Left ventricle myocardium inferior (tissue), 1 donor: ENCODE data around the gene TCF4. TPM values are rescaled to one million over a fixed set of nuclear protein-coding genes. Genes with fewer than 3 reads are reported as not detected.
A peak's percentile ranks its signal among the peaks of the same experiment; 100 is the strongest.

Experiments used
- DNase-seq: peaks from one replicate; pipeline ENCODE4 v3.0.0-alpha.2; 2020
- H3K27ac ChIP-seq: fragments of 200-600 bp; replicated peaks from 2 replicates; pipeline ENCODE4 v1.8.0; 2021
- H3K27me3 ChIP-seq: fragments of 200-600 bp; 2 replicates; pipeline ENCODE4 v1.8.0; 2021; ENCODE audit warnings: low read depth
- H3K36me3 ChIP-seq: fragments of 200-600 bp; 2 replicates; pipeline ENCODE4 v1.8.0; 2021
- H3K4me1 ChIP-seq: fragments of 200-600 bp; 2 replicates; pipeline ENCODE4 v1.8.0; 2021
- H3K4me3 ChIP-seq: fragments of 200-600 bp; 2 replicates; pipeline ENCODE4 v1.8.0; 2021; ENCODE audit warnings: mild to moderate bottlenecking, moderate library complexity
- H3K9me3 ChIP-seq: fragments of 200-600 bp; replicated peaks from 2 replicates; pipeline ENCODE4 v1.8.0; 2021
- CTCF ChIP-seq: fragments of 200-600 bp; IDR thresholded peaks from 2 replicates; pipeline ENCODE4 v1.8.0; 2021; ENCODE audit warnings: antibody characterized with exemption, mild to moderate bottlenecking, borderline replicate concordance
- intact Hi-C: fragments of 100-400 bp; cut with micrococcal nuclease; formaldehyde crosslinking; loops from one replicate; pipeline ENCODE4 v1.11.0; 2022
- total RNA-seq: library from RNA; stranded (reverse); fragmentation: NEBNext Ultra II Directional; extraction: Animal tissue kit (Norgen Biotek cat#: 25700); gene quantifications from one replicate; pipeline ENCODE4 v1.2.1, GENCODE V29; 2021
- donor health status: DM: no; HTN: yes; CAD: no; lungs with severe emphysema.

The TCF4 gene
- total RNA-seq, 1 donor from 2014 or later: 58.9 TPM

DNA sequence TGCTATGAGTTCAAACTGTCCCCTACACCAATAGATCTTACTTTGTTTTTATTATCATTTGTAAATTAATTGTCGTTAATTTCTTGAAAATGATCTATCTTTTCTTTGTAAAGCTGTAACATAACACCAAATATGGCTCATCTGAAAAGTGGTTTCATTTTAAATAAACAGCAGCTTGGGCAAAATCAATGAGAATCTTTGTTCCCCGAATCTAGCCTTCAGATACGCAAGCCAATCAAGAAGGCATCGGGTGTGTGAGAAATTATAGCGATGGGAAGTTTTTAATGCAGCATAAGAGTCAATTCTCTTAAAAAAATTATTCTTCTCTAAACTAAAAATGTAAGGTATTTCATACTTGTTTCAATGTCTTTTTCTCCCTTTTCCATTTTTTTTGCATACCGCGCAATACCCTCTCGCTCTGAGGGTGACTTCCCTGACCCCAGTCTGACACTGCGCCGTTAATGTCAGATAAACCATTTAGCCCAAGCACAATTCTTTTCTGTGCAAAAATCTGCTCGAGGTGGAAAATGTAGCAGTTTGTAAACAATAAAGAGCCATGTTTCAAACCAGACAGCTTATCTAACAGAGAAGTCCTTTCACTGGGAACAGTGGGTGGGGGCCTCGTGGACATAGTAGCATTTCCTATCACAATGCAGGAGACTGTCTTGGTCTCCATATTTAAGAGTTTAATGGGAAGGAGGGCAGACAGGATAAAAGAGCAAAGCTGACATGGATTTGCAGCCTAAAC is 129.4 kb downstream of the TCF4 start:
- Histone ChIP-seq H3K4me3 (no peak overlapping the region), H3K27ac (no peak overlapping the region), H3K4me1 (no peaks in the 10 kb centered on the region), H3K9me3 (no peaks in the 10 kb centered on the region), H3K27me3 (no peaks in the 10 kb centered on the region), H3K36me3 (peaks cover 4% of the 10 kb centered on the region)
- DNase-seq: no peak
- intact Hi-C loops: no loop called here
- TF ChIP-seq CTCF: no peak

GRCh38 chr18:55457028-55457427 is 131.0 kb downstream of the TCF4 start:
- intact Hi-C loops: no loop called here
- TF ChIP-seq CTCF: no peak
- H3K27ac ChIP-seq: no peak overlapping the region

GRCh38 chr18:55455938-55456337 is 132.1 kb downstream of the TCF4 start:
- intact Hi-C loops: no loop called here
- Histone ChIP-seq H3K9me3 (no peaks in the 10 kb centered on the region), H3K4me1 (peaks cover 20% of the 10 kb centered on the region), H3K4me3 (no peak overlapping the region), H3K27me3 (no peaks in the 10 kb centered on the region), H3K27ac (no peak overlapping the region), H3K36me3 (no peaks in the 10 kb centered on the region)
- DNase-seq: no peak
- no peak for TF ChIP-seq CTCF

More at GRCh38 chr18:55457028-55457427, 131.0 kb downstream of the TCF4 start:
- no peaks in the 10 kb centered on the region for H3K9me3 ChIP-seq
- H3K27me3 ChIP-seq: no peaks in the 10 kb centered on the region
- DNase-seq: no peak
- H3K4me1 ChIP-seq: peaks cover 12% of the 10 kb centered on the region
- H3K36me3 ChIP-seq: no peaks in the 10 kb centered on the region
- H3K4me3 ChIP-seq: no peak overlapping the region

DNA sequence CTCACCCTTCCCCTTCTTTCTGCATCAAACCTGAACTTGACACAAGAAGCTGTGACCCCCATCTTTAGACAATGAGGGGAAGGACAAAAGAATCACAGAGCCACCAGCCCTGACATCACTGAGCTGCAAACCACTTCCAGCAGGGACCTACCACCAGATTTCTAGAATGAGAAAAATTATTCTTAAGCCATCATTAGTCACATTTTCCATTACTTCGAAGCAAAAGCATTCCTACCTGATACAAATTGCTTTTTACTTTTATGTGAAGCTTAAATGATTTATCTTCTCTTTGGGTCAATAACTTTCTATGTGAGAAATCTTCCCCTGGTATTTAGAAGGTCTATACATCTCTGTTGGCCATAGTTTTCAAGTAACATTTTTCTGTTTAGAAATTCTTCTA is 134.8 kb downstream of the TCF4 start:
- no peaks in the 10 kb centered on the region for H3K36me3 ChIP-seq
- peak overlapping the region; percentile 47 for H3K27ac ChIP-seq
- intact Hi-C loops: no loop called here
- DNase-seq: no peak
- H3K27me3 ChIP-seq: no peaks in the 10 kb centered on the region
- no peak overlapping the region for H3K4me3 ChIP-seq
- no peaks in the 10 kb centered on the region for H3K9me3 ChIP-seq
- peaks cover 37% of the 10 kb centered on the region for H3K4me1 ChIP-seq
- no peak for TF ChIP-seq CTCF

- Histone ChIP-seq H3K36me3 (no peaks in the 10 kb centered on the region), H3K4me3 (no peak overlapping the region), H3K27ac (peak overlapping the region; percentile 47), H3K9me3 (no peaks in the 10 kb centered on the region), H3K4me1 (peaks cover 45% of the 10 kb centered on the region), H3K27me3 (no peaks in the 10 kb centered on the region)
- TF ChIP-seq CTCF: no peak
- intact Hi-C loops: no loop called here
- DNase-seq: no peak
These were observed 135.8 kb downstream of the TCF4 start for GRCh38 chr18:55452123-55452611.
